ENCODE measurements around the gene DPH7. TPM values are rescaled to one million over a fixed set of nuclear protein-coding genes. Genes with fewer than 3 reads are reported as not detected.
"Not testable (repeated sequence)": the region's sequence is repeated elsewhere in the genome, so short reads cannot be mapped to it uniquely, and the experiment has no call there.

DPH7 gene
- total RNA-seq, 1 donor from 2014 or later, result 21.2 TPM

DNA sequence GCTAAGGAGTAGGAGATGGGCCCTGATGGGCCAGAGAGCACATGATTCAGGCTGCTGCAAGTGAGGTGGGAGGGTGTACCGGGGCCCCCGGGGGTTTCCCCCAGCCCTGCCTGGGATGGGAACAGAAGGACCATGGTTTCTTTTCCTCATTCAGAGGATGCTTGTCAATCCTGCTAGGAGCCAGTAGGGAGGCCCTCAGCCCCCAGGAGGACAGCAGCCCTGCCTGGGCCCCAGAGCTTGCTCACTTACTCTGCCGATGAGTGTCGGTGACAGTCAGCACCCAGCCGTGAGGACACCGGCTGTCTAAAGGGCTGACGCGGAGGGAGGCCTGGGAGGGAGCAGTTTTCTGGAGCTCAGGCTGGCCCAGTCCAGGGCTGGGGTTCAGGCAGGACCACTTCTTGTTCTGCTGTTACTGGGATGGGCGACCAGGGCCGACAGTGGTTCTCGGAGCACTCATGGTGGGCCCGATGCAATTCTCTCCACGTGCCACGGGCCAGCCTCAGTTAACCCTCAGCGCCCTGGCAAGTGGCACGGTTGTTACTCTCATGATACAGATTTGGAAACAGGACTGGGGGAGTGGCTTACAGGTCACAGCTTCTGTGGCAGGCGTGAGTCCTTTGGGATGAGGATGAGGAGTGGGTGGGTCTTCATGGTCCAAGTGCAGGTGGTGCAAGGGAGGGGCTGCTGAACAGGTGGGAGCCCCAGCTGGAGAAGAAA lies 28.6 kb upstream of the DPH7 start:
- no peak for DNase-seq (ENCODE audit: low spot score)
- intact Hi-C loops (cut with DNase I), result no loop called here

DNA sequence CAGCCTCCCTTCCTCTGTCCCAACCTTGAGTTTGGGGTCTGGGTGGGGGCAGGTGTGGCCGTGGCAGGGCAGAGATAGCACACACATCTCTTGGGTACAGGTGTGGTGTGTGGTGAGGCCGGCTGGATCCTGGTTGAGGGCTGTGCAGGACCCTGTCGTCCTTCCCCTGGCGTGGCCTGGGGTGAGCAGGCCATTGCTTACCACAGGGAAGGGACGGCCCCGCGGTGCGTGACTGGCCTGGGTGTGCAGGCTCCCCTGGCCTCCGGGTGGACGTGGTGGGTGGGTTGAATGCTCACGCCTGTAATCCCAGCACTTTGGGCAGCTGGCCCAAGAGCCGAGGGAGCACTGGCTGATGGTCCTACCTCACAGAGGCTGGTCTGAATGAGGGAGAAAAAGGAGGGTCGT lies 28.0 kb upstream of the DPH7 start:
- DNase-seq (ENCODE audit: low spot score), result no peak
- intact Hi-C loops (cut with DNase I), result no loop called here

DNA sequence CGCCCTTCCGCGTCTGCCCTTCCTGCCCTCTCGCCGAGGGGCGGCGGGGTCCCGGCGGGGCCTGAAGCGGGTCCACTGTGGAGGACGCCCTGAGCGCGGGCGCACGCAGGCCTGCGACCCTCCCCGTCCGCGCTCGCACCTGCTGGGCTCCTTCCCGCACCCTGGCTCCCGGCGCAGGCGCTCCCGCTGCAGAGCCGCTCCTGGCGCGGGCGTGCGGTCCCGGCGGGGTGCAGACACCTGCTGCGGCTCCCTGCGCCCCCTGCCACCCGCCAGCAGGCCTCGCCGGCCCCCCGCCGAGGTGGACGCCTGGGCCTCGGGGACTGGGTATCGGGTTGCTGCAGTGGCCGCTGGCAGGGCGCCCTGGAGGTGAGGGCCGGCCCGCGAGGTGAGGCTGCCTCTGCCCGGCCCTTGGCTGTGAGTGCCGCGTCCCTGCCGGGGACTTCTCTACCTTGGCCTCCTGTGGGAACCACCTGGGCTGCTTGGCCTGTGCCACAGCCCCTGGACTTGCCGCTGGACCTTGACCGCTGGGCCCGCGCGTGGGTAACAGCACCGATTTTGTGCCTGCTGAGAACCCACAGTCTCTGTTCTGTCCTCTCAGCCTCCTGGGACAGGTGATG lies 27.4 kb upstream of the DPH7 start:
- intact Hi-C loops (cut with DNase I), result no loop called here
- DNase-seq (ENCODE audit: low spot score), result no peak

DNA sequence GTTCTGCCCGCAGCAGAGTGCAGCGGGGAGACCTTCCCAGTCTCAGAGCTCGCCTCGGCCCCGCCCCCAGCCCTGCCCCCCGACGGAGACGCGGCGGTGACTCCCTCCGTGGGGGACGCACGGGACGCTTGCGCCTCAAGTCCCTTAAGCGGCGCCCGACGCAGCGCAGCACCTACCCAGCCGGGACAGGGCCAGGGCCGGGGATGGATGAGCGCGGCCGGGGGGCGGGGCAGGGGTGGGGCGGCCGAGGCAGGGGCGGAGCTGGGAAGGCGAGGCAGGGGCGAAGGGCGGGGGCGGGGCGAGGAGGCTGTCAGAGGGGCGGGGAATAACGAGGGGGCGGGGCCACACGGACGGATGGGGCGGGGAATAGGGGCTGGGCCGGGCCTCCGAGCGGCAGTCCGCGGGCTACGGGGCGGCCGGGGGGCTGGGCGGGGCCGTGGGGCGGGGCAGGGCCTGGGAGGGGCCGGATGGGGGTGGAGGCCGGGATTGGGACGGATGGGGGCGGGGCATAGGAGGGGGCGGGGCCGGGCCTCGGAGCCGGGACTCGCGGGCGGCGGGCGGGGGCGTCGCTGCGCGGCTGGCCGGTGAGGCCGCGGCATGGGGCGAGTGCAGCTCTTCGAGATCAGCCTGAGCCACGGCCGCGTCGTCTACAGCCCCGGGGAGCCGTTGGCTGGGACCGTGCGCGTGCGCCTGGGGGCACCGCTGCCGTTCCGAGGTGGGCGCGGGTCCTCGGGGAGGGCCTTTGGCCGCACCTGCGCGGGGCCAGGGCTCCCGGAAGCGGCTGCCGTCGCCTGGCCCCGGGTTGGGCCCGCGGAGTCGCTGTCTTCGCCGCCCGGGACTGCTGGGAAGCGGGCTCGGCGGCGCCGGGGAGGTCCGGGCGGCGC lies 26.6 kb upstream of the DPH7 start, which contains the start of gene ARRDC1:
Gene ARRDC1, plus strand, starts transcription at position 566 of the 884 bp plus-strand sequence. Its CDS starts 32 bp downstream, at position 598.
- intact Hi-C loops (cut with DNase I), result no loop called here
- peak; percentile 97 for DNase-seq (ENCODE audit: low spot score)

DNA sequence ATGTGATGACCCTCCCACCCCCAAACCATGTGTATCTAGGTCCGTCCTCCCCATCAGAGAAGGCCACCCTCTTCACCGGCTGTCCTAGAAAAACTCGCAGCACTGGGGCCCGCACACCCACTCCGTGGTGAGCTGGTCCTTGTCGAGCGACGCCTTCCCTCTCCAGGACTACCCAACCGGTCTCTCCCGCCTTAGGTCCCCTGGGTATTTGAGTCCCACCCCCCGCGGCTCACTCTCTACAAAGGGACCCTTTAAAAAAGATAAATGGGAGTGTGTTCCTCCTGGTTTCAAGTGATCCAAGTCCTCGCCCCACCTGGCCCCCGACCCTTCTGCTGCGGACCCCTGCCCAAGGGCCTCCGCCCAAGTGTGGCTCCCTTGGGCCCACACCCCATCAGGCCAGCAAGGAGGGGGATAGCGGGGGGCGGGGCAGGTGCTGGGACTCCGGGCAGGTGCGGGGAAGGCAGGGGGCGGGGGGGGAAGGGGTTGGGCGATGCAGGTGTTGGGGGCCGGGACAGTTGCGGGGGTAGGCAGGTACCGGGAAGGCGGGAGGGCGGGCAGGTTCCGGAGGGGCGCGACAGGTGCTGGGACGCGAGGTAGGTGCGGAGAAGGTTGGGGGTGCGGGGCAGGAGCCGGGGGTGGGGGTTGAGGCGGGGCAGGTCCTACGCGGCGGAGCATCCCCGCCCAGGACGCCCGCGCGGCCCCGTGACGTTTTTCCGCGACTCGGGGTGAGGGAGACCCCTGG lies 25.8 kb upstream of the DPH7 start:
- no peak for DNase-seq (ENCODE audit: low spot score)
- intact Hi-C loops (cut with DNase I), result no loop called here

DNA sequence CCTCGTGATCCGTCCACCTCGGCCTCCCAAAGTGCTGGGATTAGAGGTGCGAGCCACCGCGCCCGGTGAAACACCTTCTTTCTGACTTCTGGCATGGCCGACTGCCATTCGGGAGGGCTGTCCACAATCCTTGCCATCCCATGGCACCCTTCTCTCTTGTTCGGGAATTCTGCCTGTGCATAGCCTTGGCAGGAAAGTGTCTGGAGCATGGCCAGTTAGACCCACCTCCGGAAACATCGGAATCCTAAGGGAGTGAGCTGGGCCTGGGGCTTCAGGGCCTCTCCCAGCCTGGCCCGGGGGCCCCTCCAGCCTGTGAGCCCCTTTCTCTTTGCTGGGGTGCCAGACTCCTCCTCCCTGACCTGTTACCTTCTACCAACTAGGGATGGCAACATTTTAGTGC lies 25.2 kb upstream of the DPH7 start:
- intact Hi-C loops (cut with DNase I), result no loop called here
- no peak for DNase-seq (ENCODE audit: low spot score)

DNA sequence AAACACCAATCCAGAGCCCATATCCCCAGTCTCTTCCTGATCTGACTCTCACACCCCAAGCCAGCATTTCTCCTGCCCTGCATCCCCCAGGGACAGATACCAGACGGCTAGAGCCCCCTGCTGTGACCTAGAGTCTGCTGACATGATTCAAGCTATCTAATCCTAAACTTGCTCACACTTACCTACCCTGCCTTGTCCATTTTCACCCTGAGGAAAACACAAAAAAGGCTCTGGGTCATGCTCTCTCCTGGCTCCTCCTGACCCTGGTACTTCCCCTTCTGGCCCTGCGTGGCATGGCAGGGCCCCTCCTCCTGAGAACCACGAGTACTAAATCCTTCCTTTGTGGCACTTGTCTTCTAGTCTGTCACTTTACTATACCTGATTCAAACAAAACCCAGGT lies 23.9 kb upstream of the DPH7 start:
- intact Hi-C loops (cut with DNase I), result no loop called here
- DNase-seq (ENCODE audit: low spot score), result no peak

DNA sequence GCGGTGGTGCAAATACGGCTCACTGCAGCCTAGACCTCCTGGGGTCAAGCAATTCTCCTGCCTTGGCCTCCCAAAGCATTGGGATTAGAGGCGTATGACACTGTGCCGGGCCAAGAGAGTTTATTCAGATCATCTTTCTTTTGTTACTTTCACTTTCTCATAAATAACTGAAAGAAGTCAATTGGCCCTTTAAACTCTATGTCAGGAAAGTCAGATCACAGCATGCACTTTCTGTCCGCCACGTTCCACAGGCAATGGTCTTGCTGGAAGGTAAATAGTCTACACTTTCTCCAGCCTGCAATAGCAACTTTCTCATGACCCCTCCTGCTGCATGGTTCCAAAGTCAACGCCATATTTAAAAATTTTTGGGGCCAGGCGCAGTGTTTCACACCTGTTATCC lies 20.2 kb upstream of the DPH7 start:
- no peak for DNase-seq (ENCODE audit: low spot score)
- intact Hi-C loops (cut with DNase I), result no loop called here

DNA sequence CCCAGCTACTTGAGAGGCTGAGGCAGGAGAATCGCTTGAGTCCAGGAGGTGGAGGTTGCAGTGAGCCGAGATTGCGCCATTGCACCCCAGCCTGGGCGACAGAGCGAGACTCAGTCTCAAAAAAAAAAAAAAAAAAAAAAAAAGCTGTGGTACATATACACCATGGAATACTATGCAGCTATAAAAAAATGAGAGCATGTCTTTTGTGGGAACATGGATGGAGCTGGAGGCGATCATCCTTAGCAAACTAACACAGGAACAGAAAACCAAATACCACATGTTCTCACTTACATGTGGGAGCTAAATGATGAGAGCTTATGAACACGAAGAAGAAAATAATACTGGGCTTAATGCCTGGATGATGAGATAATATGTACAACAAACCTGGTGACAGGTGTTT lies 17.9 kb upstream of the DPH7 start:
- DNase-seq (ENCODE audit: low spot score); intact Hi-C loops (cut with DNase I): not testable (repeated sequence)

DNA sequence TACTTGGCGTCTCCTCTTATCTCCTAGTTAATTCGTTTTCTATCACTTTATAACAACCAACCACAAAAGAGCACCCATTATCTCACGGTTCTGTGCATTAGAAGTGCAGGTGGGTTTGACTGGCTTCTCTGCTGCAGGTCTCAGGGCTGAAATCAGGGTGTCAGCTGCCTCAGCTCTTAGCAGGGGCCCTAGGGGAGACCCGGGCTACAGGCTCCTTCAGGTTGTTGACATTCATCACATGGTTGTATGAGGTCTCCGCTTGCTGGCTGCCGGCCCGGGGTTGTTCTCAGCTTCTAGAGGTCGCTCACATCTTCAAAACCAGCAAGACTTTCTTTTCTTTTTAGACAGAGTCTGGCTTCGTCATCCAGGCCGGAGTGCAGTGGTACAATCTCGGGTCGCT lies 14.5 kb upstream of the DPH7 start:
- DNase-seq (ENCODE audit: low spot score), result no peak
- intact Hi-C loops (cut with DNase I), result no loop called here

DNA sequence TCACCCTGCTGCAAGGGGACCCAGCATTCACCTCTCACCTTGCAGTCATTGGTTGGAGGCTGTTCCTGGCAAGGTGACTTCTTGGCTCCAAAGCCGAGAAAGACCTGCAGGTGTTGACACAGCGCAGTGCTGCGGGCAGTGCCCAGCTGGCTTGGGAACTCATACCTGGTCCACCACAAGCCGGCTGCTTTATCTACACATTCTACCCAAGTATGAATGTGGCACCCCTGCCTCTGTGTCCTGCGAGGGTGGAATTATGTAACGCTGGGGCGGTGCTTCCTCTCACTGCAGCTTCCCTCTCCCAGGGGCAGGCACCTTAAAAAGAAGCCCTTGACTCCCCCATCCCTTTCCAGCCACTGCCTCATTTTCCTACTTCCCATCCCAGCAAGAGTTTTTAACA lies 14.0 kb upstream of the DPH7 start:
- intact Hi-C loops (cut with DNase I), result no loop called here
- no peak for DNase-seq (ENCODE audit: low spot score)

DNA sequence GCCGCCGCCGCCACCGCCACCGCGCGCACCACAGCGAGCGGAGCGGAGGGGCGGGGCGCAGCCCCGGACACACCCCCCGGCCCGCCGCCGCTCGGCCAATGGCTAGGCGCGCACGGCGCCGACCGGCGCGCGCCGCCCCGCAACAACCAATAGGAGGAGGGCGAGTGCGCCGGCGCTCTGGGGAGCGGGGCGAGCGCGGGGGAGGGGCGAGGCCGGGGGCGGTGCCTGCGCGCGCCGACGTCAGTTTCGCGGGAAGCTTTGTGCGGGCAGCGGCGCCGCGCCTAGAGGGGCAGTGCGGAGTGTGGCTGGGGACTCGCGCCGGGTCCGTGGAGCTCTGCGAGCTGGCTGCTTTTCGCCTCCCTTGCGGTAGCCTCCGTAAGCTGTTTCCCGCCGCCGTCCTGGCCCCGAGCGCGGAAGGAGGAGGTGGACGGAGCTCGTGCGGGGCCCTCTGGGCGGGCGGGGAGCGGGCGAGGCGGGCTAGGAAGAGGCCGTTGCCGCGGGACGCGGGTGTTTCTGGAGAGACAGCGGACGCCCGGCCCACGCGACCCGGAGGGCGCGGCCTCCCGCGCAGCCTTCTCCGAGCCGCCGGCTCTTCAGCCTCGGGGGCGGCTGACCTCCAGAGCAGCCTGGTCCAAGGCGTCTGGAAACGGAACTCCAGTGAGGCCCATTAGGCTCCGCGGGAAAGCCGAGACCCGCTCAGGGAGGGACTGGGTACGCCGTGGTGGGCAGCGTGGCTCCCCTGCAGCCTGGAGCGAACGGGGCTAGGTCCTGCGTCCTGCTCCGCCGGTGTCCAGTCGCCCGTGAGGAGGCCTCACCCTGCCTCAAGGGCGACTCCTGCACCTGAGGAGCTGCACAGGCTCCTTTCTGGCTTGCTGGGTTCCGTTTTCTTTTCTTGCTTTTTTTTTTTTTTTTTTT lies 12.0 kb upstream of the DPH7 start, which contains the start of gene ZMYND19:
Gene ZMYND19, minus strand, starts transcription at position 44 of the 915 bp plus-strand sequence. CDS start 249 bp downstream, outside the sequence.
- DNase-seq (ENCODE audit: low spot score), result peak; percentile 95
- intact Hi-C loops (cut with DNase I), result no loop called here

DNA sequence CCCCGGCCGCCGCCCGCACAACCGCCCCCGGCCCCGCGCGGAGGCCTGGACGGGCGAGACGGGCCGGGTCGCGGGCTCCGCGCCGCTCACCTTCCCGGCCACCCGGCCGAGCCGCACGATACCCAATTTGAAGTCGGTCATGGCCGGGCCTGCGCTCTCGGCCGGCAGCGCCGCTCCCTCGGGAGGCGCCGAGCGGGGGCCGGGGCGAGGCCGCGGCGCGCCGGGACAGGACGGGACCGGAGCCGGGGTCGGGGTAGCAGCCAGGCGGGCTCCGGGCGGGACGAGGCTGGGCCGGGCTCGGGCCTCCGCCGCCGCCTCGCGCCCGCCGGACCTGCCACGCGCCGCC lies 11.4 kb upstream of the DPH7 start:
- intact Hi-C loops (cut with DNase I), result no loop called here
- no peak for DNase-seq (ENCODE audit: low spot score)

DNA sequence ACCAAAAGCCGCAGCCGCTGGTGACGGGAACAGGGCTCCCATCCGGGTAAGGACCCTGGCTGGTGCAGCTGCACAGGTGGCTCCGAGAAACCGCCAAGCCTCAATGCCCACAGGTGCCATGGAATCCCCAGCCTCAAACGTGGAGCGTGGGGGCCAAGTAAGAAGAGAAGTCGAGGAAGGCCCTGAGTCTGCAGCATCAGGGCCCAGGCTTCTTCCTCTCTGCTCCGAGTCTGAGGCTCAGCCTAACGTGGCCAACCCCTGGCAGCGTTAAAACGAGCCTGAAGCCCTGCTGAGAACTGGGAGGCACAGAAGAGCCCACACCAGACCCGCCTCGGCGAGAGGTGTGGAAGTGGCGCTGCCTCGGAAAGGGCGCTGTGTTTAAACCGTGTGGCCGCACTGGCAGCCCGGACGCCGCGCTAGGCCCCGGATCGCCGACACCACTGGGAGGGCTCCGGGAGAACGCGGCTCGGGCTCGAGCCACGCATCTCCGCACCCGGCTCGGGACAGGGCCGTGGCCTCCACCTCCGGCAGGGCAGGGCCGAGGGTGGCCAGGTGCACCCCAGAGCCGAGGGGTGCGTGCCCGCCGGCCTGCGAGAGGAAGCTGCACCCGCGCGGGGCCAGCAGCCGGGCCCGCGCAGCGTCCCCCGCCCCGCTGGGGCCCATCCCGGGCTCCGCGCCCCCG lies 10.9 kb upstream of the DPH7 start:
- DNase-seq (ENCODE audit: low spot score), result no peak

DNA sequence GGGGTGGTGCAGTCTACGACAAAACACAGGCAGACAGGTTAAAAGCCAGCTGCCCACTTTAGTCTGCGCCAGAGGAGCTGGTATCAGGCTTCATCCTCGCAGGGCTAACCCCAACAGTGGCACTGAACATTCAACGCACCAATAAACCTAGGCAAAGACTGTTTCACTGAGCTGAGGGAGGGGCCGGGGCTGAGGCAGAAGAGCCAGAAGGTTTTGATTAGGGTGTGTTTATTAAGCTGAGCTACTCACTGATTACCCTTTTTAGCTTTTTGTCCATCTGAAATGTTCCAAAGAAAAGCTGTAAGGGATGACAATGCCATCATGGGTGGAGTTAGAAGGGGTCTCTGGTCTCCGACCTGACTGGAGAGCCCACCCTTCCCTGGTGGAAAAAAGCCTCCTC lies 10.2 kb upstream of the DPH7 start:
- no peak for DNase-seq (ENCODE audit: low spot score)
- intact Hi-C loops (cut with DNase I), result no loop called here

More for the DNA sequence above, 10.9 kb upstream of the DPH7 start:
- intact Hi-C loops (cut with DNase I), result no loop called here

DNA sequence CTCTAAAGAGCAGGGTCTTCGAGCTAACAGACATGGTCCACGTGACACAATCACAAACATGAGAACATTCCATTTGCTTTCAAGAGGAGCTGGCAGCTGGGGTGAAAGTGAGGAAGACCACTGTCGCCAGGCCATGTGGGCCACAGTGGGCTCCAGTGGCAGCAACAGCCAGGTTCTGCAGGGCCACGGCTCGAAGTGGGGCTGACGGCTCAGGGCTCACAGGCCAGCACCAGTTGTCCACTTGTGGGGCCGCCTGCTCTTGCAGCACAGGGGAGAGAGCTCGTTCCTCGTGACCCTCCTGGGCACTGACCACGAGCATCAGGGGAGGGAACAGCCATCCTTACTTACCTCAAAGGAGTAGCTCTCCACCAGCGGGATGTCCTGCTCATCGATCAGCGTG lies 9.6 kb upstream of the DPH7 start:
- intact Hi-C loops (cut with DNase I), result no loop called here
- DNase-seq (ENCODE audit: low spot score), result no peak

DNA sequence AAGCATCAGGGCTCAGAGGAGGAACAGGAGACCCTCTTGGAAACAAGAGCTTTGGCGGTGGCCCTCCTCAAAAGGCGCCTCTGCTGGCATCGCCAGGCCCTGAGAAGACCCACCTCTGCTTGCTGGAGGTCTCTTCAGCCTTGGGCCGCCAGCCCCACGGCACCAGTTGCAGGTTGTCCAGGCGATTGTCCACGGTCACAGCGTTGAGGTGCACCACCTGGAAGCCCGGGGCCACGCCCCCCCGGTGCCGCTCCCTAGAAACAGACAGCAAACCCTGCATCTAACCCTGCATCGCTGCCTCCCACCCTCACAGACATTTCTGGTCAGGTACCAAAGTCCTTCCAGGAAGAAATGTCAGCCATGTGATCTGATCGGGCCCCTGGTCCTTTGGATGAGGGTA lies 8.1 kb upstream of the DPH7 start:
- intact Hi-C loops (cut with DNase I), result no loop called here
- no peak for DNase-seq (ENCODE audit: low spot score)

DNA sequence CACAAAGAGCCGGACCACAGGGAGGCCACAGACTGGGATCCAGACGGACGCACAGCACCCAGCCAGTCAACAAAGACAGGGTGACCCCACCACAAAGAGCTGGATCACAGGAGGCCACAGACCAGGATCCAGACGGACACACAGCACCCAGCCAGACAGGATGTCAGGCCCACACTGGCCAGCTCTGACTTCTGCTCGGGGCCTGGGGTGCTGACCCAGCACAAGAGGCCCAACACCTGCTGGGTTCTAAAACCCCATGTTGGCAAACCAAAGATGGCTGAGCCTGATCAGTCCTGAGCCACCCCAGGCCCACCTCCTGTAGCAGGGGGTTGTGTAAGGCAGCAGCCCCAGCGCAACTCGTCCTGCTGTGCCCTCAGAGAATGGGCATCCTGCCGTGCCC lies 5.2 kb upstream of the DPH7 start:
- DNase-seq (ENCODE audit: low spot score), result no peak

More for the DNA sequence above, 5.2 kb upstream of the DPH7 start:
- intact Hi-C loops (cut with DNase I), result no loop called here

All from cardiac septum (tissue), 1 donor.